Natural killer cell (primary cell): Measurements from ENCODE around the gene PRR5L. TPM values are rescaled to one million over a fixed set of nuclear protein-coding genes. Genes with fewer than 3 reads are reported as not detected.

Experiments used
- ATAC-seq, 3 donors: fragments of 150-1000 bp in 2 of 3; fragments of 200-7000 bp in 1 of 3; cut with Tn5 transposase; 1 replicate in 1 of 3; 2 replicates in 2 of 3; pipeline ENCODE4 v1.10.0; 2021; ENCODE audit warnings: mild to moderate bottlenecking in 2 of 3, moderate library complexity in 2 of 3
- DNase-seq, 2 donors: peaks; one replicate each; pipeline versions ENCODE4 v3.0.0 to v3.0.0-alpha.2; 2013 to 2021; ENCODE audit warnings: mixed read lengths in 1 of 2
- H3K27ac ChIP-seq: one replicate; pipeline ENCODE4 v1.5.1; 2013; ENCODE audit warnings: mild to moderate bottlenecking, low read length
- H3K27me3 ChIP-seq: one replicate; pipeline ENCODE4 v1.6.1; 2013; ENCODE audit warnings: low read length; ENCODE audit not compliant: control insufficient read depth, insufficient read depth
- H3K36me3 ChIP-seq: one replicate; pipeline ENCODE4 v1.6.1; 2013; ENCODE audit warnings: low read length; ENCODE audit not compliant: control insufficient read depth, insufficient read depth
- H3K4me1 ChIP-seq: one replicate; pipeline ENCODE4 v1.6.1; 2013; ENCODE audit warnings: low read length; ENCODE audit not compliant: control insufficient read depth, insufficient read depth
- H3K4me3 ChIP-seq: one replicate; pipeline ENCODE4 v1.5.1; 2013; ENCODE audit warnings: low read length
- H3K9me3 ChIP-seq: one replicate; pipeline ENCODE4 v1.6.1; 2013; ENCODE audit warnings: low read length; ENCODE audit not compliant: control insufficient read depth, insufficient read depth
- H3K27ac Mint-ChIP-seq, 2 donors: one replicate each; pipeline ENCODE4 v1.8.0; 2022; ENCODE audit warnings: mild to moderate bottlenecking in 2 of 2, mixed read lengths in 2 of 2, moderate library complexity in 1 of 2
- H3K27me3 Mint-ChIP-seq, 2 donors: one replicate each; pipeline ENCODE4 v1.8.0; 2022; ENCODE audit warnings: low read depth in 2 of 2, mixed read lengths in 2 of 2
- H3K36me3 Mint-ChIP-seq: one replicate; pipeline ENCODE4 v1.8.0; 2022; ENCODE audit warnings: mixed read lengths
- H3K4me1 Mint-ChIP-seq, 2 donors: one replicate each; pipeline ENCODE4 v1.8.0; 2022; ENCODE audit warnings: mixed read lengths in 2 of 2
- H3K4me3 Mint-ChIP-seq: one replicate; pipeline ENCODE4 v1.8.0; 2022; ENCODE audit warnings: mild to moderate bottlenecking, moderate library complexity, mixed read lengths
- H3K9me3 Mint-ChIP-seq, 2 donors: one replicate each; pipeline ENCODE4 v1.8.0; 2022; ENCODE audit warnings: mixed read lengths in 2 of 2
- WGBS: methylation state at CpG from one replicate; pipeline ENCODE4 v1.1.7; 2013; ENCODE audit warnings: missing lambda C conversion rate; ENCODE audit not compliant: insufficient coverage; 5-methylcytosine and 5-hydroxymethylcytosine counted together
- intact Hi-C: fragments of 100-400 bp; cut with micrococcal nuclease; formaldehyde crosslinking; loops from one replicate; pipeline ENCODE4 v1.14.2; 2022
- total RNA-seq, 4 donors: library from RNA; stranded (reverse); fragments of 120-200 nt in 1 of 4; gene quantifications; one replicate each; pipeline versions ENCODE4 v1.2.3 to v1.2.4, GENCODE V29; 2013 to 2022
- TF ChIP-seq, protein P1 (sequence below): fragments of 200-600 bp; IDR thresholded peaks from one replicate; pipeline ENCODE4 v1.8.0; 2022; ENCODE audit warnings: antibody characterized with exemption

Gene PRR5L
- total RNA-seq, 3 donors from 2014 or later (not counting 1 experiment from before 2014, with no cell fraction given), result 128 to 367 (median 303) TPM

DNA sequence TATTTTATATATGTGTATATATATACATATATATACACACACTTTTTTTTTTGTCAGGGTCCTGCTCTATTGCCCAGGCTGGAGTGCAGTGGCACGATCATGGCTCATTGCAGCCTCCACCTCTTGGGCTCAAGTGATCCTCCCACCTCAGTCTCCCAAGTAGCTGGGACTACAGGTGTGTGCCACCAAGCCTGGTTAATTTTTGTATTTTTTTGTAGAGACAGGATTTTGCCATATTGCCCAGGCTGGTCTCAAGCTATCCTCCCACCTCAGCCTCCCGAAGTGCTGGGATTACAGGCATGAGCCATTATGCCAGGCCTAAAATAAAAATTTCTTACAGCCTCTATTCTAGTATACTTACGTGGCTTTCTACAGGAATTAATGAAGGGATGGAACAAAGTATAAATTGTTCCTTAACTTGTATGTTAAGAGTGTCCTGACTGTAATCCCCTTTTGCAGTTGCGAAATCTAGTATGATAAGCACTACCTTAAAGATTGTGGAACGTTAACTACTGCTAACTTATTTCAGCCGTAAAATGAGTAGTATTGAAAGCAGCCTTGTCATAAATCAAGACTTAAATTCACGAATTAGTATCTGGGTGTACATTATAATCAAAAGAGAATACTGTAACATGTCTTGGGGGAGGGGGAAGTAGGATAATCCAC is 211.9 kb downstream of the PRR5L start:
- no peaks in the 10 kb centered on the region for H3K9me3 ChIP-seq
- DNase-seq, result no peak
- ATAC-seq, result no peak
- H3K27ac ChIP-seq, result no peak overlapping the region
- H3K27ac Mint-ChIP-seq, result peak overlapping the region; percentile 91 to 94
- WGBS, result 73% methylated on average over 5 of the region's 7 CpGs
- H3K27me3 ChIP-seq, result no peaks in the 10 kb centered on the region
- no peaks in the 10 kb centered on the region for H3K9me3 Mint-ChIP-seq
- intact Hi-C loops, result no loop called here
- TF ChIP-seq, protein P1, sequence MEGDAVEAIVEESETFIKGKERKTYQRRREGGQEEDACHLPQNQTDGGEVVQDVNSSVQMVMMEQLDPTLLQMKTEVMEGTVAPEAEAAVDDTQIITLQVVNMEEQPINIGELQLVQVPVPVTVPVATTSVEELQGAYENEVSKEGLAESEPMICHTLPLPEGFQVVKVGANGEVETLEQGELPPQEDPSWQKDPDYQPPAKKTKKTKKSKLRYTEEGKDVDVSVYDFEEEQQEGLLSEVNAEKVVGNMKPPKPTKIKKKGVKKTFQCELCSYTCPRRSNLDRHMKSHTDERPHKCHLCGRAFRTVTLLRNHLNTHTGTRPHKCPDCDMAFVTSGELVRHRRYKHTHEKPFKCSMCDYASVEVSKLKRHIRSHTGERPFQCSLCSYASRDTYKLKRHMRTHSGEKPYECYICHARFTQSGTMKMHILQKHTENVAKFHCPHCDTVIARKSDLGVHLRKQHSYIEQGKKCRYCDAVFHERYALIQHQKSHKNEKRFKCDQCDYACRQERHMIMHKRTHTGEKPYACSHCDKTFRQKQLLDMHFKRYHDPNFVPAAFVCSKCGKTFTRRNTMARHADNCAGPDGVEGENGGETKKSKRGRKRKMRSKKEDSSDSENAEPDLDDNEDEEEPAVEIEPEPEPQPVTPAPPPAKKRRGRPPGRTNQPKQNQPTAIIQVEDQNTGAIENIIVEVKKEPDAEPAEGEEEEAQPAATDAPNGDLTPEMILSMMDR, result no peak
- no peaks in the 10 kb centered on the region for H3K27me3 Mint-ChIP-seq
- no peak overlapping the region for H3K4me3 ChIP-seq
- peaks cover 14% of the 10 kb centered on the region for H3K4me1 ChIP-seq
- H3K36me3 ChIP-seq, result no peaks in the 10 kb centered on the region
- H3K36me3 Mint-ChIP-seq, result no peaks in the 10 kb centered on the region
- peaks cover 56 to 58% of the 10 kb centered on the region in 2 donors for H3K4me1 Mint-ChIP-seq
- H3K4me3 Mint-ChIP-seq, result peak overlapping the region; percentile 99

DNA sequence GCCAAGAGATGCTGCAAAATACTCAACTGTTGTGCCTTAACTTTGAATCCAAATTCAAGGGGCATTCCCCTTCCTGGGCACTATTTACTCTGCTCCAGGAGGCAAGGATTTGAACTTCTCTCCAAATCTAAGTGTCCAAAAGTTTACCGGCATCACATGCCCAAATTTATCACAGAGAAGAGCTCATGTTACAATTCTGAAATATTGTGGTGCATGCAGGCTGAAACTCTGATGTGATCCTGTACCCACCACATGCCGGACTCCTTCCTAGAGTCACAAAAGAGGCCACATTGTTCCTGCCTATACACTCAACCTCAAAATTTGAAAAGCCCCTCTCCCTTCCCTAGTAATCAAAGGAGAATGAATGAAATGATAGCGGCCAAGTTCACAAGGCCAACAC is 212.7 kb downstream of the PRR5L start:
- H3K27ac ChIP-seq, result no peak overlapping the region
- no peaks in the 10 kb centered on the region for H3K36me3 ChIP-seq
- 57% methylated on average over 1 of the region's 3 CpGs for WGBS
- Mint-ChIP-seq H3K36me3 (no peaks in the 10 kb centered on the region), H3K27me3 (peaks cover 0 to 3% of the 10 kb centered on the region in 2 donors), H3K4me1 (peaks cover 50 to 52% of the 10 kb centered on the region in 2 donors), H3K4me3 (peak overlapping the region; percentile 99), H3K27ac (peak overlapping the region; percentile 91 to 94), H3K9me3 (no peaks in the 10 kb centered on the region)
- H3K4me1 ChIP-seq, result peaks cover 14% of the 10 kb centered on the region
- TF ChIP-seq, protein P1, result no peak
- H3K27me3 ChIP-seq, result no peaks in the 10 kb centered on the region
- intact Hi-C loops, result no loop called here
- DNase-seq, result peak in 1 of 2 donors; percentile 11
- ATAC-seq, result no peak
- H3K9me3 ChIP-seq, result no peaks in the 10 kb centered on the region
- no peak overlapping the region for H3K4me3 ChIP-seq

GRCh38 chr11:36509201-36509639 is 213.1 kb downstream of the PRR5L start:
- intact Hi-C loops, result no loop called here
- DNase-seq, result peak in 1 of 2 donors; percentile 66

More at GRCh38 chr11:36509201-36509639, 213.1 kb downstream of the PRR5L start:
- H3K27ac ChIP-seq, result peak overlapping the region; percentile 70
- peak in 2 of 3 donors; percentile 24 to 29 for ATAC-seq
- H3K27me3 ChIP-seq, result no peaks in the 10 kb centered on the region
- H3K27me3 Mint-ChIP-seq, result peaks cover 3 to 4% of the 10 kb centered on the region in 2 donors
- H3K36me3 ChIP-seq, result no peaks in the 10 kb centered on the region
- H3K27ac Mint-ChIP-seq, result peak overlapping the region; percentile 91 to 94
- under 1% methylated on average over 15 of the region's 15 CpGs for WGBS
- no peaks in the 10 kb centered on the region for H3K9me3 ChIP-seq
- H3K4me1 ChIP-seq, result peaks cover 14% of the 10 kb centered on the region
- peaks cover 46 to 47% of the 10 kb centered on the region in 2 donors for H3K4me1 Mint-ChIP-seq
- no peaks in the 10 kb centered on the region for H3K36me3 Mint-ChIP-seq
- TF ChIP-seq, protein P1, result no peak
- H3K9me3 Mint-ChIP-seq, result no peaks in the 10 kb centered on the region
- peak overlapping the region; percentile 99 for H3K4me3 Mint-ChIP-seq
- peak overlapping the region; percentile 75 for H3K4me3 ChIP-seq
